ENCODE measurements around the gene PPP1R1B. TPM values are rescaled to one million over a fixed set of nuclear protein-coding genes. Genes with fewer than 3 reads are reported as not detected.

The PPP1R1B gene
- total RNA-seq, 2 experiments from 2014 or later: not detected

DNA sequence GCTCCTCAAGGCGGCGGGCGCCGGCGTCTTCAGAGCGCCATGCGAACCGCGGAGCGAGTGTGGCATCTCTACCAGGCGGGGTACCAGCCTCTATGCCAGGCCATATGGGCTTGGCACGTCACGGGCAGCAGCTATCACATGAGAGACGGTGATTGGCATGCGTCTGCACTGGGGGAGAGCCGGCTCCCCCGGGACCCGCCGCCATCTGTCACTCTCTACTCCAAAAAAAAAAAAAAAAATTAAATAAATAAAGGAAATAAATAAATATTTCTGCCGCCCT is 19.0 kb upstream of the PPP1R1B start, which contains the start of gene NEUROD2:
NEUROD2 (minus strand) TSS at position 70 of the 280 bp plus-strand sequence. CDS start 1,321 bp downstream, outside the sequence.
- H3K9me3 ChIP-seq (ENCODE audit: low read length): no peaks in the 10 kb centered on the region
- H3K79me2 ChIP-seq (ENCODE audit: insufficient read depth, low read depth, low read length): no peaks in the 10 kb centered on the region
- H4K20me1 ChIP-seq (ENCODE audit: insufficient read depth, low read length): no peaks in the 10 kb centered on the region
- H3K9me2 ChIP-seq (ENCODE audit: insufficient read depth, low read length): no peaks in the 10 kb centered on the region
- intact Hi-C loops (cut with micrococcal nuclease; ENCODE audit: unreplicated experiment): no loop called here
- no peaks in the 10 kb centered on the region for H3K36me3 ChIP-seq (ENCODE audit: insufficient read depth, low read length)
- DNase-seq (ENCODE audit: low spot score): no peak
- no peak within 1 kb of the TSS for H3K4me2 ChIP-seq (ENCODE audit: low read length)
- POLR2A ChIA-PET: interaction anchor here (0.7 kb wide), 1 partner anchor 10 kb away, joined by 3 read pairs; no protein-coding TSS in a partner anchor
- H3K4me1 ChIP-seq (ENCODE audit: insufficient read depth, low read length, poor library complexity, severe bottlenecking): peaks cover 14% of the 10 kb centered on the region
- H3K27ac ChIP-seq (ENCODE audit: low read depth, low read length, poor library complexity, severe bottlenecking): no peak within 1 kb of the TSS
- TF ChIP-seq, protein P1, sequence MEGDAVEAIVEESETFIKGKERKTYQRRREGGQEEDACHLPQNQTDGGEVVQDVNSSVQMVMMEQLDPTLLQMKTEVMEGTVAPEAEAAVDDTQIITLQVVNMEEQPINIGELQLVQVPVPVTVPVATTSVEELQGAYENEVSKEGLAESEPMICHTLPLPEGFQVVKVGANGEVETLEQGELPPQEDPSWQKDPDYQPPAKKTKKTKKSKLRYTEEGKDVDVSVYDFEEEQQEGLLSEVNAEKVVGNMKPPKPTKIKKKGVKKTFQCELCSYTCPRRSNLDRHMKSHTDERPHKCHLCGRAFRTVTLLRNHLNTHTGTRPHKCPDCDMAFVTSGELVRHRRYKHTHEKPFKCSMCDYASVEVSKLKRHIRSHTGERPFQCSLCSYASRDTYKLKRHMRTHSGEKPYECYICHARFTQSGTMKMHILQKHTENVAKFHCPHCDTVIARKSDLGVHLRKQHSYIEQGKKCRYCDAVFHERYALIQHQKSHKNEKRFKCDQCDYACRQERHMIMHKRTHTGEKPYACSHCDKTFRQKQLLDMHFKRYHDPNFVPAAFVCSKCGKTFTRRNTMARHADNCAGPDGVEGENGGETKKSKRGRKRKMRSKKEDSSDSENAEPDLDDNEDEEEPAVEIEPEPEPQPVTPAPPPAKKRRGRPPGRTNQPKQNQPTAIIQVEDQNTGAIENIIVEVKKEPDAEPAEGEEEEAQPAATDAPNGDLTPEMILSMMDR (conservative IDR thresholded peaks at IDR 0.05; ENCODE audit: low read length): no peak
- TF ChIP-seq EZH2phosphoT487 (IDR thresholded peaks at IDR 0.05; ENCODE audit: borderline replicate concordance, low read depth, low read length): no peak
- no TSS peak for BruUV-seq (replicated peaks)
- no peak within 1 kb of the TSS for H2AFZ ChIP-seq (ENCODE audit: low read length)
- CTCF ChIA-PET (ENCODE audit: unreplicated experiment): no interaction called here
- no peak within 1 kb of the TSS for H3K4me3 ChIP-seq (ENCODE audit: low read depth, low read length, poor library complexity, severe bottlenecking)

DNA sequence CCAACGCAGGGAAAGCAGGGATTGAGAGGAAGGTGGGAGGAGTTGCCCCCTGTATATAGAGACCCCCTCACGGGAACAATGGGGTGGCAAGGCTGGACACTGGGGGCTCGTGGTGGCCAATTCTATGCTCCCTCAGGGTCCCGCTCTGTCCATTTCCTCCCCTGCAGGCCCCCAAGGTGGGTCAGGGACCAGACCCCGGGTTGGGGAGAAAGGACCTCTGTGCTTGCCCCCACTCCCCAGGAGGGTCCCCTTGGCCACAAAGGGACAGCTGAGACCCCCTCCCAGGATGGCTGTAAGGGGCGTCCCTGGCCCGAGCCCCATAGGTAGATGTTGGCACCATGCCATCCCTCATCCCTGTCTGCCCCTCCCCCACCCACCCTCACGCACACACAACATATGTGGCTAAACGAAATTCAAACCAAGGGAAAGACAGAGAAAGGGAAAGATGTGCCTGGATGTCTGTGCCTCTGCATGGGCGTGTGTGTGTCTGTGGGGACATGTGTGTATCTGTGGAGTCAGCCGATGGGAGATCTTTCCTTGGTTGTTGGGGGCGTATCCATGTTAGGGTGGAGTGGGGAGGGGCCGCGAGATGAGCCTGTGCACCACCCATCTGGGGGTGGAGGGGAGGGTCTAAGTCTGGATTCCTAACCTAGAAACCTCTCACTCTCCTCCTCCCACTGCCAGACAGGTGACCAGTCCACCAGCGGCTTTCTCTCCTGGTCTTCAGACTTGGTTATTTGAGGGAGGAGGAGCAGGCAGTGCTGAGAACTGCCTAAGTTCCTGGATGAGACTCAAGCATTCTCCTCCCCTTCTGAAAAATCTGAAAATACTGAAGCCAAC is 18.4 kb upstream of the PPP1R1B start:
- BruUV-seq (replicated peaks): no TSS peak
- Histone ChIP-seq H3K79me2 (ENCODE audit: insufficient read depth, low read depth, low read length) (no peaks in the 10 kb centered on the region), H3K27ac (ENCODE audit: low read depth, low read length, poor library complexity, severe bottlenecking) (no peak overlapping the region), H3K9me3 (ENCODE audit: low read length) (no peaks in the 10 kb centered on the region), H4K20me1 (ENCODE audit: insufficient read depth, low read length) (no peaks in the 10 kb centered on the region), H3K4me1 (ENCODE audit: insufficient read depth, low read length, poor library complexity, severe bottlenecking) (peaks cover 14% of the 10 kb centered on the region), H3K4me3 (ENCODE audit: low read depth, low read length, poor library complexity, severe bottlenecking) (no peak overlapping the region), H3K36me3 (ENCODE audit: insufficient read depth, low read length) (no peaks in the 10 kb centered on the region), H3K9me2 (ENCODE audit: insufficient read depth, low read length) (no peaks in the 10 kb centered on the region), H3K4me2 (ENCODE audit: low read length) (no peak overlapping the region), H2AFZ (ENCODE audit: low read length) (no peak overlapping the region)
- ChIA-PET POLR2A (interaction anchor here (0.7 kb wide), 1 partner anchor 9 kb away, joined by 3 read pairs; no protein-coding TSS in a partner anchor), CTCF (ENCODE audit: unreplicated experiment) (no interaction called here)
- intact Hi-C loops (cut with micrococcal nuclease; ENCODE audit: unreplicated experiment): no loop called here
- DNase-seq (ENCODE audit: low spot score): no peak
- TF ChIP-seq, protein P1 (conservative IDR thresholded peaks at IDR 0.05; ENCODE audit: low read length): no peak
- TF ChIP-seq EZH2phosphoT487 (IDR thresholded peaks at IDR 0.05; ENCODE audit: borderline replicate concordance, low read depth, low read length): no peak

DNA sequence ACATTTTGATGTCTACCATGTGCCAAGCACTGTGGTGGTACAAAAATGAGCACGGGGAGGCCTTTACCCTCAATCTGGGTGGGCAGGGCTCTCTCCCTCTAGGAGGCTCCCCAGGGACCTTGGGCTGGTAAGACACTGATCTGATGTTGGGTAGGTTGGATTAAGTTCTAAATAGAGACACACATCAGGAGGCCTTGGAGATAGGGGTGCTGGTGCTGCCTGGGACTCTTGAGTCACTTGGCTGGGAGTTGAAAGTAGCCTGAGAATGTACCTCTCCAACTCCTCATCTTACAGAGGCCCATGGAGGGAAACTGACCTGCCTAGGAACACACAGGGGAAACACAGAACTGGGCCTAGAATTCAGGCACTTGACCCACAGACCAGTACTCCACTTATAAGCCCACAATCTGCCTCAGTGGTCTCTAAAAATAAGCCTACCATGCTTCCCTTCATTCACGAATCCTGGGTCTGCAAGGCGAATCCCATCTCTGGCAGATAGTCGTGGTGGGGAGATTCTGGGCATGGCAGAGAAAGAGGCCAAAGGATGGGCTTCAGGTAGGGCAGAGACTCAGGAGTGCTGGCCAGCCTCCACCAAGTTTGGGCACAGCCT is 17.2 kb upstream of the PPP1R1B start:
- BruUV-seq (replicated peaks): no TSS peak
- Histone ChIP-seq H3K9me3 (ENCODE audit: low read length) (no peaks in the 10 kb centered on the region), H3K4me3 (ENCODE audit: low read depth, low read length, poor library complexity, severe bottlenecking) (no peak overlapping the region), H3K27ac (ENCODE audit: low read depth, low read length, poor library complexity, severe bottlenecking) (no peak overlapping the region), H3K9me2 (ENCODE audit: insufficient read depth, low read length) (no peaks in the 10 kb centered on the region), H4K20me1 (ENCODE audit: insufficient read depth, low read length) (no peaks in the 10 kb centered on the region), H3K4me1 (ENCODE audit: insufficient read depth, low read length, poor library complexity, severe bottlenecking) (peaks cover 4% of the 10 kb centered on the region), H3K4me2 (ENCODE audit: low read length) (no peak overlapping the region), H2AFZ (ENCODE audit: low read length) (no peak overlapping the region), H3K36me3 (ENCODE audit: insufficient read depth, low read length) (no peaks in the 10 kb centered on the region), H3K79me2 (ENCODE audit: insufficient read depth, low read depth, low read length) (no peaks in the 10 kb centered on the region)
- TF ChIP-seq, protein P1 (conservative IDR thresholded peaks at IDR 0.05; ENCODE audit: low read length): no peak
- TF ChIP-seq EZH2phosphoT487 (IDR thresholded peaks at IDR 0.05; ENCODE audit: borderline replicate concordance, low read depth, low read length): no peak
- ChIA-PET POLR2A (no interaction called here), CTCF (ENCODE audit: unreplicated experiment) (no interaction called here)
- no peak for DNase-seq (ENCODE audit: low spot score)
- intact Hi-C loops (cut with micrococcal nuclease; ENCODE audit: unreplicated experiment): no loop called here

Data from OCI-LY7 (cell line).